Endometrium (tissue), 2 donors: ENCODE data around the gene GPN2.
"Not testable (repeated sequence)": the region's sequence is repeated elsewhere in the genome, so short reads cannot be mapped to it uniquely, and the experiment has no call there.

Experiments
- FAIRE-seq: peaks from 2 replicates; lab custom pipeline; 2012; peaks lifted over from hg19 to GRCh38; lab: Jason Lieb, UNC
- donor health status: control.
- donor health status: control.

Gene GPN2

GRCh38 chr1:26900815-26901511 is 10.9 kb upstream of the GPN2 start:
- FAIRE-seq: no peak

DNA sequence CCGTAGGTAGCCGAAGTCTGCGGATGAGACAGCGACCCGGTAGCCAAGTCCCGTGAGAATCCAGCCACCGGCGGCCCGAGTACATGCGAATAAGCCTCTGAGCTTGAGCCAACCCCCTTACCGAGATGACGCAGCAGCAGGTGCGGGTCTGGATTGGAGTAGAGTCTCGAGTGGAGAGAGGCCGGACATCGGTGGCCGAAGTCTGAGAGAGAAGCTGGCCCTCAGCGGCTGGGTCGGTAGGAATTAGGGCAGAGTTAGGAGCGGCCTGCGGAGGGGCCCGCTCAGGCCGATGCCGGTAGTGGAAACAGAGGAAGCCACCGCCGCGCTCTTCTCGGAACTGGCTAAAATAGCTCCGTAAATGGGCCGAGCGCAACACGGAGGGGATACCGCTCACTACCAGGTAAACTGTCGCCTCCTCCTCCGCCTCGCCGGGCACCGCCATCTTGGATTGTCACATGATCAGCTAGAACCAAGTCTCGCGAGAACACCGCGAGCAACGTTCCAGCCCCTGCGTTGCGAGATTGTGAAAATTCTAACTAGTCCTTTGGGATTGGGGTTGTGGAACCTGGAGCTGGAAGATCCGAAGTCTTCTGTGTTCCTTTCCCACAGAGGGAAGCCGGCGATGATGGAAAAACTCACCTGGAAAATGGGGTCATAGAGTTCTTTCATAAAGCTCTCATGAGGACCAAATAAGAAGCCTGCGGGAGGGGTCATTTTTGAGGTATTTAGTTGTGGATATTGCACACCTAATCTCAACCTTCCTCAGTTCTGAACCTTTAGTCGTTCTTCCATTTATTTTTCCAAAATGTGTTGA is 10.1 kb upstream of the GPN2 start, which contains the start of gene GPATCH3:
GPATCH3 (minus strand) TSS at position 467 of the 814 bp plus-strand sequence; CDS start at position 442, 25 bp downstream.
- peak; percentile 51 for FAIRE-seq

DNA sequence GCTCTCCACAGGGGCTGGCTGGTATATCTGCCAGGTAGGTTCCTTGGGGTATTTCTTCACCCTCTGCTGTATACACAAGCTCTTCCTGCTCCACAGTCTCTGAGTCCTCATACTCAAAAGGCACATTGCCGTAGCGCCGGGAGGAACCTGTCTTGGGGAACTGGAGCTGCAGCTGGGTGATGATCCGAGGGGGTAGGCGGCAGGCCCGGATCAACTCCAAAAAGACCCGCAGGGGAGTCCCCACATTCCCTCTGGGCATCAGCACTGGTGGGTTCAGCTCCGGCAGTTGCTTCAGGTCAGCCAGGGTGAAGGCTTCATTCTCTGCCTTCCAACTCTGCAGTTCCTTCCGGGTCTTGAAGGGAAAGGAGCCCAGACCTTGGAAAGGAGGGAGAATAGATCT is 7.3 kb upstream of the GPN2 start:
- FAIRE-seq: no peak

- FAIRE-seq: no peak
Observed at GRCh38 chr1:26894263-26894662, 4.2 kb upstream of the GPN2 start.

- FAIRE-seq: no peak
Observed at GRCh38 chr1:26890467-26890796, 349 bp upstream of the GPN2 start.

DNA sequence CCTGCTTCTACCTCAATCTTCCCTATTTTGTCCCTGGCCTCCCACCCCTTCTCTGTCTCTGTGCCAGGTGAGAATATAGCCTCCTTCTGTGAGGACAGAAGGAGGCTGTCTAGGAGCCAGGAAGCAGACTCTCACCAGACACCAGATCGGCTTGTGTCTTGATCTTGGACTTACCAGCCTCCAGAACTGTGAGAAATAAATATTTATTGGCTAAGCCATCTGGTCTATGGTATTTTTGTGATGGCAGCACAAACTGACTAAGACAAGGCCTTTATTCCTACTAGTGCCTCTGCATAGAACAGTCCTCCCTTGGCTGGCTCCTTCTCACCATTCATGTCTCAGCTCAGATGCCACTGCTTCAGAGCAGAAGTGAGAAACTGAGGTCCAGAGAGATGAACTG is 1.9 kb downstream of the GPN2 start:
- FAIRE-seq: no peak

- FAIRE-seq: no peak
Observed at GRCh38 chr1:26887125-26887524, 3.0 kb downstream of the GPN2 start.

GRCh38 chr1:26882696-26883463 is 7.2 kb downstream of the GPN2 start:
- FAIRE-seq: no peak

- not testable (repeated sequence) for FAIRE-seq
Observed at GRCh38 chr1:26881611-26882010, 8.5 kb downstream of the GPN2 start.

- FAIRE-seq: no peak
Observed at GRCh38 chr1:26879793-26880192, 10.3 kb downstream of the GPN2 start.

GRCh38 chr1:26877326-26877725 is 12.8 kb downstream of the GPN2 start:
- FAIRE-seq: no peak

- FAIRE-seq: no peak
Observed at GRCh38 chr1:26874896-26875295, 15.2 kb downstream of the GPN2 start.

- not testable (repeated sequence) for FAIRE-seq
Observed at GRCh38 chr1:26873097-26873496, 17.0 kb downstream of the GPN2 start.

- peak; percentile 83 for FAIRE-seq
Observed at GRCh38 chr1:26864610-26865480, 25.2 kb downstream of the GPN2 start.

DNA sequence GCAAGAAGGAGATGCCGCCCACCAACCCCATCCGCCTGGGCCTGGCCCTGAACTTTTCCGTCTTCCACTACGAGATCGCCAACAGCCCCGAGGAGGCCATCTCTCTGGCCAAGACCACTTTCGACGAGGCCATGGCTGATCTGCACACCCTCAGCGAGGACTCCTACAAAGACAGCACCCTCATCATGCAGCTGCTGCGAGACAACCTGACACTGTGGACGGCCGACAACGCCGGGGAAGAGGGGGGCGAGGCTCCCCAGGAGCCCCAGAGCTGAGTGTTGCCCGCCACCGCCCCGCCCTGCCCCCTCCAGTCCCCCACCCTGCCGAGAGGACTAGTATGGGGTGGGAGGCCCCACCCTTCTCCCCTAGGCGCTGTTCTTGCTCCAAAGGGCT is 26.4 kb downstream of the GPN2 start:
- FAIRE-seq: no peak

DNA sequence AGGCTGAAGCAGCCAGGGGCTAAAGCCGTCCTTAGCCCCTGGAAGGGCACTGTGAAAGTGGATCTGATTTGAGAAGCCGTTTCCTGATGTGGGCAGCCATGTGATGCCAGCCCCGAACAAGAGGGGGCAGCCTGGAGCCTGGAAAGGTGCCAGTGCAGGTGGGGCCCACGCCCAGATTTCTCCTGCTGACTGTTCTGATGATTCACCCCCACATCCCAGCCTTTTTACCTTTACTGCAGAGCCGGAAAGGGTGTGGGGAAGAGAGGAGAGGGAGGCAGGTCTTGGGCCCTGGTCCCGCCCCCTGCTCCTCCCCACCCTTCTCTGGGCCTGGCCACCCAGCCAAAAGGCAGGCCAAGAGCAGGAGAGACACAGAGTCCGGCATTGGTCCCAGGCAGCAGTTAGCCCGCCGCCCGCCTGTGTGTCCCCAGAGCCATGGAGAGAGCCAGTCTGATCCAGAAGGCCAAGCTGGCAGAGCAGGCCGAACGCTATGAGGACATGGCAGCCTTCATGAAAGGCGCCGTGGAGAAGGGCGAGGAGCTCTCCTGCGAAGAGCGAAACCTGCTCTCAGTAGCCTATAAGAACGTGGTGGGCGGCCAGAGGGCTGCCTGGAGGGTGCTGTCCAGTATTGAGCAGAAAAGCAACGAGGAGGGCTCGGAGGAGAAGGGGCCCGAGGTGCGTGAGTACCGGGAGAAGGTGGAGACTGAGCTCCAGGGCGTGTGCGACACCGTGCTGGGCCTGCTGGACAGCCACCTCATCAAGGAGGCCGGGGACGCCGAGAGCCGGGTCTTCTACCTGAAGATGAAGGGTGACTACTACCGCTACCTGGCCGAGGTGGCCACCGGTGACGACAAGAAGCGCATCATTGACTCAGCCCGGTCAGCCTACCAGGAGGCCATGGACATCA is 27.1 kb downstream of the GPN2 start, which contains the start of gene SFN:
SFN (plus strand) TSS at position 369 of the 904 bp plus-strand sequence; CDS start at position 433, 64 bp downstream.
- FAIRE-seq: no peak

GRCh38 chr1:26861889-26862378 is 28.1 kb downstream of the GPN2 start:
- FAIRE-seq: no peak

- FAIRE-seq: no peak
Observed at GRCh38 chr1:26861286-26861701, 28.8 kb downstream of the GPN2 start.

DNA sequence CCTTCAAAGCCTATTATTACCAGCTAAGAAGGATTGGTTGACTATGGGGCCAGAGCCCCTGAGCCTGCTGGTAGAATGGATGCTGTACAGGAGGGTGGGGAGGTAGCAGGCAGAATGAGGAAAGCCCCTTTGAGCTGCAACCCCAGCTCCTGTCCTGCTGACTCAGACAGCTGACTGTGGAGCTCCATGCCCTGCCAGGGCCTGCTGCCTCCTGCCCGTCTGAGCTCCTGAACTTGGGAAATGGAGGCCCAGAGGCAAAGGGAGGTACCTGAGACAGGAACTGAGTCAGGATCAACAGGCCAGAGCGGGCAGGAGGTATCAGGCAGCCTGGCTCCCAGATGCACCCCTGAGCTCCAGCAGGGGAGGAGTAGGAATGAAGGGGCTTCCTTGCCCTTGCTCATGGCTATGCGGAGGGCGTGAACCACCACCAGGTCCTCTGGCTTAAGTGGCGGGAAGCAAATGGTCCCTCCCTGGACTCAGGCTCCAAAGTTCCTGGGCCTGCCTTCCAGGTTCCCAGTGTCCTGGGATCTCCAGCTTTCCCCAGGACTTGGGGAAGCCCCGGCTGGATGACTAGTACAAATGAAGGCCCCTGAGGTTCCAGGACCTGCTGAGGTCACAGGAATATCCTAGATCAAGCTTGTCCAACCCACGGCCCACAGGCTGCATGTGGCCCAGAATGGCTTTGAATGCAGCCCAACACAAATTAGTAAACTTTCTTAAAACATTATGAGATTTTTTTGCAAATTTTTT is 31.0 kb downstream of the GPN2 start:
- FAIRE-seq: no peak

DNA sequence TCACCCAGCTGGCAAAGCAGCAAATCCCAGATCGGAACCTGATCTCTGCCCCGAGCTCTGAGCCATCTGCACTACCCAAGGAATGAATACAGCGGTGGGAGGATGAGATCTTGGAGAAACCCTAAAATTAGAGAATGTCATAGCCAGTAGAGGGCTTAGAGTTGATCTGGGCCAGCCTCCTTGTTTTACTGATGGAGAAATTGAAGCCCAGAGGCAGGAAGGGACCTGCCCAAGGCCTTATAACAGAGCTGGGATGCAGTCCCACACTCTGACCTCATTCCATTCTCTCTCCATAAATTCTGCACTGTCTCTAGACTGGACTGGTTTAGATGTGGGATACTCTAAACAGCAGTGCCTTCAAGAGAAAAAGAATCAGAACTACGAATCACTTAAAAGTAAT is 31.9 kb downstream of the GPN2 start:
- FAIRE-seq: no peak
